Left ventricle myocardium inferior (tissue), 1 donor: ENCODE measurements around the gene LRRC32. TPM values are rescaled to one million over a fixed set of nuclear protein-coding genes. Genes with fewer than 3 reads are reported as not detected.

Experiments used
- DNase-seq: peaks from one replicate; pipeline ENCODE4 v3.0.0-alpha.2; 2020
- H3K27ac ChIP-seq: fragments of 200-600 bp; replicated peaks from 2 replicates; pipeline ENCODE4 v1.8.0; 2021
- H3K27me3 ChIP-seq: fragments of 200-600 bp; 2 replicates; pipeline ENCODE4 v1.8.0; 2021; ENCODE audit warnings: low read depth
- H3K36me3 ChIP-seq: fragments of 200-600 bp; 2 replicates; pipeline ENCODE4 v1.8.0; 2021
- H3K4me1 ChIP-seq: fragments of 200-600 bp; 2 replicates; pipeline ENCODE4 v1.8.0; 2021
- H3K4me3 ChIP-seq: fragments of 200-600 bp; 2 replicates; pipeline ENCODE4 v1.8.0; 2021; ENCODE audit warnings: mild to moderate bottlenecking, moderate library complexity
- H3K9me3 ChIP-seq: fragments of 200-600 bp; replicated peaks from 2 replicates; pipeline ENCODE4 v1.8.0; 2021
- CTCF ChIP-seq: fragments of 200-600 bp; IDR thresholded peaks from 2 replicates; pipeline ENCODE4 v1.8.0; 2021; ENCODE audit warnings: antibody characterized with exemption, mild to moderate bottlenecking, borderline replicate concordance
- intact Hi-C: fragments of 100-400 bp; cut with micrococcal nuclease; formaldehyde crosslinking; loops from one replicate; pipeline ENCODE4 v1.11.0; 2022
- total RNA-seq: library from RNA; stranded (reverse); fragmentation: NEBNext Ultra II Directional; extraction: Animal tissue kit (Norgen Biotek cat#: 25700); gene quantifications from one replicate; pipeline ENCODE4 v1.2.1, GENCODE V29; 2021
- donor health status: DM: no; HTN: yes; CAD: no; lungs with severe emphysema.

LRRC32 gene
- total RNA-seq, 1 donor from 2014 or later, result 35.1 TPM

- intact Hi-C loops, result no loop called here
- Histone ChIP-seq H3K27me3 (no peaks in the 10 kb centered on the region), H3K4me1 (peaks cover 37% of the 10 kb centered on the region), H3K27ac (peak overlapping the region; percentile 70), H3K9me3 (no peaks in the 10 kb centered on the region), H3K36me3 (no peaks in the 10 kb centered on the region), H3K4me3 (no peak overlapping the region)
- DNase-seq, result peak; percentile 78
- TF ChIP-seq CTCF, result no peak
Observed at GRCh38 chr11:76637491-76638269, 32.9 kb downstream of the LRRC32 start.

DNA sequence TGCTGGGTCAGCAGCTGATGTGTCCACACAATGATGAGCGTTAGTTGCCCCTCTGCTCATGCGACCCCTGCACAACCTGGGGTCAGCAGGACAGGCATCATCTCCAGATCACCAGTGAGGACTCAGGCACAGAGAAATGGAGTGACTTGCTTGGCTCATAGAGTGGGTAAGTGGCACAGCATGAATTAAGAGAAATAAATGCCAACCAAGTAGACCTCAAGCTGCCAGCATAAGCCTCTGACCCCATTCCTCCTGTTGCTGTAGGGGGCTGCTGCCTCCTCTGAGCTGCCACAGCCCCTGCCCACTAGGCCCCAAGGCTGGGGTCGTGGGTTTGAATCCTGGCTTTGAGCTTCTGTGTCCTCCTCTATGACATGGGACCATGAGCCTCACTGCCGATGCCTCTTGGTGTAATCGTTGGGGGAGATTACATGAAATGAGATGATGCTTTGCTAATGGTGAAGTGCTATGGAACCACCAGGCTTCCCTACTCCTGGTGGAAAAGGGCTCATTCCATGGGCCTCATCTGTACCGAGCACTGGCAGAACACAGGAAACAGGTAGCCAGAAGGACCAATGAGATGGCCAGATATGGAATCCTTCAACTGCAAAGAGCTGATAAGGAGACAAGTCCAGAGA is 33.6 kb downstream of the LRRC32 start:
- TF ChIP-seq CTCF, result no peak
- DNase-seq, result no peak
- Histone ChIP-seq H3K4me3 (no peak overlapping the region), H3K27ac (peak overlapping the region; percentile 70), H3K36me3 (no peaks in the 10 kb centered on the region), H3K27me3 (no peaks in the 10 kb centered on the region), H3K9me3 (no peaks in the 10 kb centered on the region), H3K4me1 (peaks cover 37% of the 10 kb centered on the region)
- intact Hi-C loops, result no loop called here

DNA sequence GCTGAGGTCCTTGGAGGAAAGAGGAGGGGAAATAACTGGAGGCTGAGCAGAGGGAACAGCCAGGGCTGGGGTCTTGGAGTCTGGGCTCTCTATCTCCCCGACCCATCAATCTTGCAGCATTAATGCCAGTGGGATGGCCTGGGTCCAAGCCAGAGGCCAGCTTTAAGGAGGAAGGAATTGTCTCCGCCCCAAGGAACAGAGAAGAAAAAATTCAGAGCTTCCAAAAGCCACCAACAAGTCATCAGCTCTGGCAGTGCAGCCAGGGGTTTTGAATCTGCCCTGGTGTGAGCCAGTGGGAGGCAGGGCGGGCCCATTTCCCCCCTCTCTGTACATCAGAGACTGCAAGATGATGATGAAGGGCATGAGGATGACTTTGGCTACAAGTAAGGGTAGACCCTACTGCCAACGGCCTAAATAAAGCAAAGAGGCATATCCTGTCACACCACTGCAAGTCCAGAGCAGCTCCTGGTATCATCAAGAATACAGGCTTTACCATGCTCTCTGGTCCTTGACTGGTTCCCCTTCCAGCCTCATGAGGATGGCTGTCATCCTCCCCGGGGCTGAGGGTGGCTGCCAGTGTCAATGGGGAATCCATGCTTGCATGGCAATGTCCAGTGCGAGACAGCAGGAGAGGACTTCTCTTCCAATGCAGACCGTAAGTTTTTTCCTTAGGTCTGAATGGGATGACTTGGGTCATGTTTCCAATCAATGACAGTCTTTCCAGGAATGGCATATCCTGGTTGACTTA is 34.4 kb downstream of the LRRC32 start:
- Histone ChIP-seq H3K36me3 (no peaks in the 10 kb centered on the region), H3K4me1 (peaks cover 44% of the 10 kb centered on the region), H3K4me3 (no peak overlapping the region), H3K9me3 (no peaks in the 10 kb centered on the region), H3K27ac (peak overlapping the region; percentile 70), H3K27me3 (no peaks in the 10 kb centered on the region)
- intact Hi-C loops, result no loop called here
- DNase-seq, result no peak
- no peak for TF ChIP-seq CTCF

GRCh38 chr11:76634886-76635285 is 35.7 kb downstream of the LRRC32 start:
- H3K36me3 ChIP-seq, result no peaks in the 10 kb centered on the region
- H3K27ac ChIP-seq, result peak overlapping the region; percentile 70
- no peak overlapping the region for H3K4me3 ChIP-seq
- intact Hi-C loops, result no loop called here
- no peak for DNase-seq
- peaks cover 56% of the 10 kb centered on the region for H3K4me1 ChIP-seq
- no peaks in the 10 kb centered on the region for H3K27me3 ChIP-seq
- TF ChIP-seq CTCF, result no peak
- H3K9me3 ChIP-seq, result no peaks in the 10 kb centered on the region

- intact Hi-C loops, result no loop called here
- Histone ChIP-seq H3K27me3 (no peaks in the 10 kb centered on the region), H3K27ac (peak overlapping the region; percentile 92), H3K9me3 (no peaks in the 10 kb centered on the region), H3K4me1 (peaks cover 57% of the 10 kb centered on the region), H3K36me3 (no peaks in the 10 kb centered on the region), H3K4me3 (no peak overlapping the region)
- no peak for TF ChIP-seq CTCF
- no peak for DNase-seq
Observed at GRCh38 chr11:76632492-76632891, 38.1 kb downstream of the LRRC32 start.
